PFSK-1 (cell line): ENCODE measurements around the gene CAMSAP3. TPM values are rescaled to one million over a fixed set of nuclear protein-coding genes. Genes with fewer than 3 reads are reported as not detected.

Experiments
- FOXP2 ChIP-seq: optimal IDR thresholded peaks from 2 replicates; pipeline ENCODE3; 2011; ENCODE audit warnings: borderline replicate concordance, control low read depth, inconsistent platforms; ENCODE audit not compliant: insufficient read depth; ENCODE audit errors: extremely low read length, extremely low read depth
- POLR2AphosphoS5 ChIP-seq: IDR thresholded peaks from 2 replicates; pipeline ENCODE4 v1.6.1; 2012; ENCODE audit warnings: low read depth, mild to moderate bottlenecking, control low read depth, low read length, moderate library complexity
- REST ChIP-seq, 2 experiments: IDR thresholded peaks; 2 replicates each; pipeline versions ENCODE4 v1.6.1 to v1.8.0; 2011 to 2012; ENCODE audit warnings: low read depth in 2 of 2, low read length in 2 of 2, control low read depth in 1 of 2, inconsistent platforms in 1 of 2, mild to moderate bottlenecking in 1 of 2, moderate library complexity in 1 of 2; ENCODE audit not compliant: insufficient read depth in 1 of 2
- SIN3A ChIP-seq: IDR thresholded peaks from 2 replicates; pipeline ENCODE4 v1.6.1; 2012; ENCODE audit warnings: mild to moderate bottlenecking, low read length, moderate library complexity, borderline replicate concordance; ENCODE audit not compliant: insufficient read depth
- TAF1 ChIP-seq: IDR thresholded peaks from 2 replicates; pipeline ENCODE4 v1.6.1; 2012; ENCODE audit warnings: low read length, control low read depth, borderline replicate concordance; ENCODE audit not compliant: insufficient read depth
- polyA plus RNA-seq: library from polyadenylated mRNA; unstranded; fragments of >200 nt; gene quantifications from one replicate; pipeline ENCODE4 v1.2.1, GENCODE V29; 2012; ENCODE audit warnings: low read depth, missing spikeins; ENCODE audit not compliant: insufficient read length

Gene CAMSAP3
- 4.2 TPM for polyA plus RNA-seq

- TF ChIP-seq TAF1 (no peak), POLR2AphosphoS5 (no peak), FOXP2 (no peak), REST (IDR thresholded peaks at IDR 0.05; ENCODE audit: insufficient read depth in 1 of 2, low read depth in 2 of 2, low read length in 2 of 2) (no peak), SIN3A (no peak)
Measured at GRCh38 chr19:7595466-7596133, at the start of gene CAMSAP3. Gene CAMSAP3 (plus strand): TSS chr19:7595863. CDS start chr19:7596003, 140 bp downstream.

- TF ChIP-seq TAF1: no peak
- TF ChIP-seq REST (IDR thresholded peaks at IDR 0.05; ENCODE audit: insufficient read depth in 1 of 2, low read depth in 2 of 2, low read length in 2 of 2): no peak
- TF ChIP-seq FOXP2: no peak
- TF ChIP-seq SIN3A: no peak
- TF ChIP-seq POLR2AphosphoS5: no peak
Measured at GRCh38 chr19:7545904-7546303, 49.8 kb upstream of the CAMSAP3 start.

GRCh38 chr19:7547159-7547558 lies 48.5 kb upstream of the CAMSAP3 start:
- no peak for TF ChIP-seq FOXP2
- no peak for TF ChIP-seq POLR2AphosphoS5
- no peak for TF ChIP-seq SIN3A
- TF ChIP-seq TAF1: no peak
- TF ChIP-seq REST (IDR thresholded peaks at IDR 0.05; ENCODE audit: insufficient read depth in 1 of 2, low read depth in 2 of 2, low read length in 2 of 2): no peak

- TF ChIP-seq REST (IDR thresholded peaks at IDR 0.05; ENCODE audit: insufficient read depth in 1 of 2, low read depth in 2 of 2, low read length in 2 of 2) (no peak), POLR2AphosphoS5 (no peak), SIN3A (no peak), FOXP2 (no peak), TAF1 (no peak)
Measured at GRCh38 chr19:7549429-7550148, 46.1 kb upstream of the CAMSAP3 start.
